HT1080 (cell line): ENCODE results near the gene BCL7B. TPM values are rescaled to one million over a fixed set of nuclear protein-coding genes. Genes with fewer than 3 reads are reported as not detected.
"Not testable (repeated sequence)": the region's sequence is repeated elsewhere in the genome, so short reads cannot be mapped to it uniquely, and the experiment has no call there.

Experiments
- DNase-seq: peaks from one replicate; pipeline ENCODE4 v3.0.0-alpha.2; 2015; ENCODE audit warnings: low read depth
- total RNA-seq: library from RNA; depleted of rRNA; stranded (reverse); fragments of >200 nt; shearing (Covaris generic); gene quantifications from 2 replicates; pipeline ENCODE4 v1.2.3, GENCODE V29; 2014

Gene BCL7B
- total RNA-seq, 1 experiment from 2014 or later = 40.9 TPM

DNA sequence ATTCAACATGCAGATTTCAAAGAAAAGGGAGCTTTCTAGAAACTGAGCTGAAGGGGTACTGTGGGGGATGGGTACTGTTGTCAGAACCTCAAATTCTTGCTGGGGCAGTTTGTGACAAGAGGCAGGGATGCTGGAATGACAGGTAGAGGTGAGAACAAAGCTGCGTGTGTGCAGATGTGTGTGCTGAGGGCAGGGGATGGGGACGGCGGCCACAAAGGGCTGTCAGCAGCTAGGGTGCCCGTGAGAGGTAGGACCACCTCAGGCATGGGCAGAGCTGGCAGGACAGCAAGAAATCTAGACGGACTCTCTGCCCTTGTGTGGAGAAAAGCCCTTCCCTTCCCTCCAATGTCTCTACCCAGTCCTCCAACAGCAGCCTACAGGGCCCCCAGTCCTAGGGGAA is 21.0 kb downstream of the BCL7B start:
- DNase-seq = no peak

DNA sequence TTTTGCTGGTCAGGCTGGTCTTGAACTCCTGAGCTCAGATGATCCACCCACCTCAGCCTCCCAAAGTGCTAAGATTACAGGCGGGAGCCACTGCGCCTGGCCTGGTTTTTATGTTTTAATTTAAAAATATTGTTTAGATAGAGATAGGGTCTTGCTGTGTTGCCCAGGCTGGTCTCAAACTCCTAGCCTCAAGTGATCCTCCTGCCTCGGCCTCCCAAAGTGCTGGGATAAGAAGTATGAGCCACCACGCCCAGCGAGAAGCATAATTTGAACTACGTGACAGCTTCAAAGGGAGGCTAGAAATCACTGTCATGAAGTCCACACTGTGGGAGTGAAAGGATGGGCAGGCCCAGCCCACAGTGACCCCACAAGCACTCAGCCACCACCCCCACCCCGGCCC is 21.6 kb downstream of the BCL7B start:
- not testable (repeated sequence) for DNase-seq

DNA sequence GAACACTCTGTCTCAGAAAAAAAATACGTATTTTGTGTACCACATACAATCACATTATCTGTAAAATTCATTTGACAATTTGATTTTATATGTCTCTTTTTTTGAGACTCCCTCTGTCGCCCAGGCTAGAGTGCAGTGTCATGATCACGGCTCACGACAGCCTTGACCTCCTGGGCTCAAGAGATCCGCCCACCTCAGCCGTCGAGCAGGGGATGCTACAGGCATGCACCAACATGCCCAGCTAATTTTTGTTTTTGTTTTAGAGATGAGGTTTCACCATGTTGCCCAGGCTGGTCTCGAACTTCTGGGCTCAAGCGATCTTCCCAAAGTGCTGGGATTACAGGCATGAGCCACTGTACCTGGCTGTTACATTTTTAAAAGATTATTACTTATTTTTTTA is 23.7 kb downstream of the BCL7B start:
- DNase-seq = no peak

DNA sequence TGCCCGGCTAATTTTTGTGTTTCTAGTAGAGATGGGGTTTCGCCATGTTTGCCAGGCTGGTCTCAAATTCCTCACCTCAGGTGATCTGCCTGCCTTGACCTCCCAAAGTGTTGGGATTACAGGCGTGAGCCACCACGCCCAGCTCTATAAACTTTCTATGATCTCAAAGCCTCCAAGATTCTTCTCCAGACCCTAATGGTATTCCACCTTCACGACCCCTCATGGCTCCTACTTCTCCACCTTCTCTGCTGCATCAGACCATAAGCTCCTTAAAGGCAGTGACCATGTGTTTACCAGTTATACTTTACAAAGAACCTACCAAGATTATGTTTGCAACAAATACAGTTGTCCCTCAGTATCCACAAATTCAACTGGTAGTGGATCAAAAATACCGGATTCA is 25.3 kb downstream of the BCL7B start:
- DNase-seq = no peak

GRCh38 chr7:73530800-73531199 is 26.7 kb downstream of the BCL7B start:
- no peak for DNase-seq

DNA sequence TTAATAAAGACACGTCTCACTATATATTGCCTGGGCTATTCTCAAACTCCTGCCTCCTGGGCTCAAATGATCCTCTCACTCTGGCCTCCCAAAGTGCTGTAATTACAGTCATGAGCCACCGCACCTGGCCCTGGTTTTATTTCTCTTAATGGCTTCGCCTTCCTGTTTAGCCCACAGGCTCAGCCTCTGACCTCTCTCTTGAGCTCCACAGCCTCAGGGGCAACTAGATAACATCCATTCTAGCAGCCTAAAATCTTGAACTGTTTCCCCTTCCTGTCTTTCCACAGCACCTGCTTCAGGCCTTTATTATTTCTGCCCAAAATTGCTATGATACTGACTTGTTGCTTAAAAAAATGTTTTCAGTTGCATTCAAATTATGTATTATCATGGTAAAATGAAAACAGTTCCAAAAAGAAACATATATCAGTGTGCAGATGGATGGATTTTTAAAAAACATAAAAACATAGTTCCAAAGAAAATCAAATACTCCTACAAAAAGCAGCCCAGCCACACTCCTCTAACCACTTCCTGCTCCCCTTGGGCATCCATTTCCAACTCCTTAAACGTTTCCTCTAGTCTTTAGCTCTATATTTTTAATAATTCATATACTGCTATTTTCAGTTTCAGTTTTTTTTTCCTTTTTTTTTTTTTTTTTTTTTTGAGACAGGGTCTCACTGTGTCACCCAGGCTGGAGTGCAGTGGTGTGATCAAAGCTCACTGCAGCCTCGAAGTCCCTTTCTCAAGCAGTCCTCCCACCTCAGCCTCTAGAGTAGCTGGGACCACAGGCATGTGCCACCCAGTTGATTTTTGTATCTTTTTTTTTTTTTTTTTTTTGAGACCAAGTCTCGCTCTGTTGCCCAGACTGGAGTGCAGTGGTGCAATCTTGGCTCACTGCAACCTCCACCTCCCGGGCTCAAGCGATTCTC is 30.3 kb downstream of the BCL7B start:
- no peak for DNase-seq

DNA sequence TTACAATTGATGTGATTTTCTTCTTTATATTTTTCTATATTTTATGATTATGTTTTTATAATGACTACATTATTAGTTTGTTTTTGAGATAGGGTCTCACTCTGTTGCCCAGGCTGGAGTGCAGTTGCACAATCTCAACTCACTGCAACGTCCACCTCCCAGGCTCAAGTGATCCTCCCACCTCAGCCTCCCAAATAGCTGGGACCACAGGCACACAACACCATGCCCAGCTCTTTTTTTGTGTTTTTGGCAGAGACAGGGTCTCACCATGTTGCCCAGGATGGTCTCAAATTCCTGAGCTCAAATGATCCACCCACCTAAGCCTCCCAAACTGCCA is 31.4 kb downstream of the BCL7B start:
- DNase-seq = not testable (repeated sequence)

DNA sequence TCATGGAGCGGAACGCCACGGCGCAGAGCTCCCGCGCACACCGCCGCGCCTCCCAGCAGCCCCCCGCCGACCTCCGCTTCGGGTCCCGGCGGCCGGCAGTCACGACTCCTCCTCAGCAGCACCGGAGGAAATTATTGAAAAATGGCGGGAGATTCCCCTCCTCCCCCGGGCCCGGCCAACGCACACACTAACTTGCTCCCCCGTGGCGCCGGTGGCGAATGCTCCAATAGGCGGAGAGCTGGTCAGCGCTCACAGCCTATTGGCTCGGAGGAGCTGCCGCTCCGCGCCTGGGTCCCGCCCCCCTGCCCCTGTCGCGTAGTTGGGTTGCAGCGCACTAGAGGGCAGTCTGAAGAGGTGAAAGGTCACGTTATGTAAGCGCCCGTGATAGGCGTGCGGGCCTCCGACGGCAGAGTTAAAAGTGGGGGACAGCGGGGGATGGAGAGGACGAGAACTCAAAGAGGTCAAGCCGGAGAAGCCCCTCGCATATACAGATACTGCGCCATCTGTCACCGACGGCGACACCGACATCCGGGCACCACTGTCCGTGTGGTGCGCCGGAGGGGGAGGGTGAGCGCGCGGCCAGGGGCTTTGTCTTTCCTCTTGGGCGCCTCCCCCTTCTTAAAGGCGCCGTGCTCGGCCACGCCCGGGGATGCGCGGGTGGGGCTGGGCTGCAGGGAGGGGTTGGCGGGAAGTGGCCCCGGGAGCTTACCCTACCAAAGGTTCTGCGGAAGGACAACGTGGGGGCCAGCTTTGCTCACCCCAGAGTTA is 35.2 kb downstream of the BCL7B start, which contains the start of gene BAZ1B:
Gene BAZ1B, minus strand, starts transcription at position 189 of the 768 bp plus-strand sequence. CDS start 360 bp downstream, outside the sequence.
- DNase-seq = peak; percentile 97

GRCh38 chr7:73521636-73522104 is 35.8 kb downstream of the BCL7B start:
- peak; percentile 20 for DNase-seq

DNA sequence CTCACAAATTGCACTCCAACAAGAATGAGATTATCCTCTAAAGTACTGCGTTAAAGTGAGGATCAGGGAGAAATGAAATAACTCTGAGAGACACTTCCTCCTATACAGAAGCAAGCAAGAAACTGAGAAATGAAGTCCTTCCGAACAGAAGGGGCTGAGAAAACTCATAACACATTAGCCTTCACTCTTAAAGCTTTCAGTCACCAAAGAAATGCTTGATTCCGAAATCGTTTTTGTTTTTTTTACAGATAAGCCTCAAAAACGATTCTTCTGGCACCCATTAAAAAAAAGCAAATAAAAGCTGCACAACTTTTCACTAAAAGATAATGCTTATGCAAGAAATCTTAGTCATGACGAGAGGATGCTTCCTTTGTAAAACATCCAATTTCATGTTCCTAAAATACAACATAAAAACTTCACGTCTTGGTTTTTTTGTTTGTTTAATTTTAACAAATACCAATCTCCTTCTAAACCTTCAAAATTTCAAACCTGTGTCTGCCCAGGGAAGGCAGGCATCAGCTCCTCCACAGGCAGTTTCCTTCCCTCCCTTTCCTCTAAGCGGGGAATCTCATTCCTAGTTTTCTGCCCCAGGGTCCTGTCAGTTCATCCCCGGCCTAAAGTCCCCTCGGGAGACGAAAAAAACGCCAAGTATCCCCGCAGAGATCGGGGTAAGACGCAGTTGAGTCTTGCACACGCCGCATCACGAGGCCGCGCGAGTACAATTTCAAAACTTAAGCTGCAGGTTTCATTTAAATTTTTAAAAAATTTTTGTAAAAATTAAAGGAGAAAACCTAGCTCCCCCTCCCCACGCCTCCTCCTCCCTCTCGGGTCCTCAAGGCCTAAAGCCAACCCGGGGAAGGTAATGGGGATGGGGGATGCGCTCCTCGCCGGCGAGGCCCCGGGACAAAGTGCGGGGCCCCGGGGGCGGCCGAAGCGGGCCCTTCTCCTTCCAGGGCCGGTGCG is 36.5 kb downstream of the BCL7B start:
- DNase-seq = no peak

DNA sequence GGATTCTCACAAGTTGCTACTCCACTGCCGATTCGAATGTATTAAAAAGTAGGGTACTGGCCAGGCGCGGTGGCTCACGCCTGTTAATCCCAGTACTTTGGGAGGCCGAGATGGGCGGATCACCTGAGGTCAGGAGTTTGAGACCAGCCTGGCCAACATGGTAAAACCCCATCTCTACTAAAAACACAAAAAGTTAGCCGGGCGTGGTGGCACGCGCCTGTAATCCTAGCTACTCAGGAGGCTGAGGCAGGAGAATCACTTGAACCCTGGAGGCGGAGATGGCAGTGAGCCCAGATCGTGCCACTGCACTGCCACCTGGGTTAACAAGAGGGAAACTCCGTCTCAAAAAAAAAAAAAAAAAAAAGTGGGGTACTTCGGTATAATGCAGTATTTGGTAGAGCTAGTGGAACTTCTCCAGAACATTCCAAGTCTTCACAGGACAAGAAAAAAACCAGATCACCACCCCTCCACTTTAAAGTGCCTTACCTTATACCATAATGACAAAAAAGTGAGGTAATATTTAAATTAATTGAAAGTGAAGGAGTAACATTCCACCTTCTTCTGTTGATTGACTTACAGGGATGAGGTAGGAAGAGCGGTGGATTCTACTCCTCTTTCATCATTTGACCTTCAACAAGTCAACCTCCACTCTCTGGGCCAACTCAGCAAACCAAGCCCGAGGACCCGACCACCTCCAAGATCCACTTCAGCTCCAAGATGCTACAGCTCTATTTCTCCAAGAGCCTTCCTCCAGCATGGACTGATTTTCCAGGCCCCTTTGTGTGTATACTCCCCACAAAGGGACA is 37.4 kb downstream of the BCL7B start:
- peak; percentile 20 for DNase-seq

GRCh38 chr7:73518470-73518869 is 39.0 kb downstream of the BCL7B start:
- DNase-seq = no peak

- DNase-seq = no peak
Measured at GRCh38 chr7:73517241-73517995, 40.1 kb downstream of the BCL7B start.

DNA sequence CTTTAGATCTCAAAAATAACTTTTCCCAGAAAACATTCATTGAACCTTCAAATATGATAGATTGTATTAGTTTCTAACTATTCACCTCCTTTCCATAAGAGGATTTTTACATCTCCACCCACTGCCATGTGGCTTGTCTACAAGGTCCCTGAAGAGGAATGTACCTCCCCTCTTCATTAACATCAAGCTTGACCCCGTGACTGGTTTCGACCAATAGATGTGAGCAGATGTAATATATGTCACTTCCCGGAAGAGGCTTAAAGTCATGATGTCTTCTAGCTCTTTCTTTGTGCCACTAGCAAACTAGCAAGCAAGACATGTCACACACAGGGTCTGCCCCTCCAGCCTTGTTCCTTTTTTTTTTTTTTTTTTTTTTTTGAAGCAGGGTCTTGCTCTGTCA is 42.3 kb downstream of the BCL7B start:
- DNase-seq = no peak

GRCh38 chr7:73512018-73512780 is 45.3 kb downstream of the BCL7B start:
- no peak for DNase-seq

DNA sequence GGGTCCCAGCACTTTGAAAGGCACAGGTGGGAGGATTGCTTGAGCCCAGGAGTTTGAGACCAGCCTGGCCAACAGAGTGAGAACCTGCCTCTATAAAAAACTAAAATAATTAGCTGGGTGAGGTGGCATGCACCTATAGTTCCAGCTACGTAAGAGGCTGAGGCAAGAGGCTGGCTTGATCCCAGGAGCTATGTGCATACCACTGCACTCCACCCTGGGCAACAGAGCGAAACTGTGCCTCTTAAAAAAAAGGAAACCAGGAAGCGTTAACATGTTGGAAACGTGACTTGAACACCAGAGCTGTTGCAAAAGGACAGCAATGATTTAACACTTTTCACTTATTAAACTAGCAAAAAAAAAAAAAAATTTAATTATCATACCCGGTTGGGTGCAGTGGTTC is 48.0 kb downstream of the BCL7B start:
- no peak for DNase-seq

GRCh38 chr7:73507556-73507955 is 49.9 kb downstream of the BCL7B start:
- no peak for DNase-seq

DNA sequence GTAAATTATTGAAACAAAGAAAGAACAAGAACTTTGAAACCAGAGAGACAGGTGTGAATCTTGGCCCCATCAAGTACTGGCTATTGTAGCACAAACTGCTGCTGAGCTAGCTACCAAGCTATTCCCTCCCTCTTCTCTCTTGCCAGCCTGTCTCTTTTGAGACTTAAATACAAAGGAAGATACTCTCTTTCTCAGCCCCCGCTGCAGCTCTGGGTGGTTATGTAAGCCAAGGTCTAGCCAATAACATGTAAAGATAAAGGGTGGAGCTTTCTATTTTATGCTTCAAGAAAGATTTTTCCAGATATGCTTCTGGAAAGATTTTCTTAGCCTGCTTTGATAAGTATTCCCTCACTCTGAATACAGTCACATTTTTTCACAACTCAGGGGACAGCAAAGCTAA is 52.6 kb downstream of the BCL7B start:
- no peak for DNase-seq

DNA sequence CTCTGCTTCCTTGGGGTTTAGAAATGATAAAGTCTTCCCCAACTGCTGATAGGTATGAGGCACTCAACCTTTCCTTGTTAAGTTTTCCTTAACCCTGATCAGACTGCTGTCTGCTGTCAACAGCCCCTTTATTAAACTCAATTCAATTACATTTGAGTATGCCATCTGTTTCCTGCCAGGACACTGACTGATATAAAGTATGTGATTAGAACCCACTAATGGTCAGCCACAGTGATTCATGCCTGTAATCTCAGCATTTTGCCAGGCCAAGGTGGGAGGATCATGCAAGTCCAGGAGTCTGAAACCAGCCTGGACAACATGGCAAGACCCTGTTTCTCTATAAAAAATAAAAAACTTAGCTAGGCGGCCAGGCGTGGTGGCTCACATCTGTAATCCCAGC is 53.5 kb downstream of the BCL7B start:
- DNase-seq = no peak
